OCI-LY1 (cell line): Measurements from ENCODE around the gene GALNT9.

Experiments
- EZH2 ChIP-seq: fragments of 200-600 bp; sonication (generic), shearing (Covaris generic); IDR thresholded peaks from 2 replicates; pipeline ENCODE4 v1.8.0; 2017; ENCODE audit warnings: borderline replicate concordance, mixed run types, mild to moderate bottlenecking, antibody characterized with exemption, low read length, moderate library complexity, mixed read lengths
- TF ChIP-seq, protein P1 (sequence below): fragments of 200-600 bp; sonication (generic), shearing (Covaris generic); IDR thresholded peaks from 2 replicates; pipeline ENCODE4 v1.5.1; 2017; ENCODE audit warnings: mild to moderate bottlenecking, antibody characterized with exemption, low read length, moderate library complexity, mixed read lengths

DNA sequence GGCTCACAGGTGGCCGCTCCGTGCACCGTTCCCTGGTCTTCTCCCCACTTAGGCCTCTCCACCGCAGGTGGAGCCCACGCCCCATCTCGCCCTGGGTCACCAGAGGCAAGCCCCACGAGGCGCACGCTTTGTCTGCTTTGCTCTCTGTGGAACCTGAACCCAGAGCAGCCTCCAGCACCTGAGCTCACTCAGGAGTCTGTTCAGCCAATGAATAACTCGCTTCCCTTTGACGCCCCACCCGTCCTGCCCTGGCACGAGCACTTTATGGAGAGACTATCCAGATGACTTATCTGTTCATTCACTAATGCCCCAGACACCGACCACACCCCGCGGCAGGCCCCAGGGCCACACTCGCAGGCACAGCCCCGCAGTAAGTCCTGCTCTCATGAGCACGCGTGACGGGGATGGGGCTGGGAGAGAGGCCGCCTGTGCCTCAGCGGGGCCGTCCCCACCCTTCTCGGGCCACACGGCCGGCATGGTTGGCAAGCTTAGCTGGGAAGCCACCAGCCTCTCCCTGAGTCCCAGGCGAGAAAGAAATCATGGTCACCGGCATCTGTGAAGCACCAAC is 100.1 kb downstream of the GALNT9 start:
- TF ChIP-seq, protein P1, sequence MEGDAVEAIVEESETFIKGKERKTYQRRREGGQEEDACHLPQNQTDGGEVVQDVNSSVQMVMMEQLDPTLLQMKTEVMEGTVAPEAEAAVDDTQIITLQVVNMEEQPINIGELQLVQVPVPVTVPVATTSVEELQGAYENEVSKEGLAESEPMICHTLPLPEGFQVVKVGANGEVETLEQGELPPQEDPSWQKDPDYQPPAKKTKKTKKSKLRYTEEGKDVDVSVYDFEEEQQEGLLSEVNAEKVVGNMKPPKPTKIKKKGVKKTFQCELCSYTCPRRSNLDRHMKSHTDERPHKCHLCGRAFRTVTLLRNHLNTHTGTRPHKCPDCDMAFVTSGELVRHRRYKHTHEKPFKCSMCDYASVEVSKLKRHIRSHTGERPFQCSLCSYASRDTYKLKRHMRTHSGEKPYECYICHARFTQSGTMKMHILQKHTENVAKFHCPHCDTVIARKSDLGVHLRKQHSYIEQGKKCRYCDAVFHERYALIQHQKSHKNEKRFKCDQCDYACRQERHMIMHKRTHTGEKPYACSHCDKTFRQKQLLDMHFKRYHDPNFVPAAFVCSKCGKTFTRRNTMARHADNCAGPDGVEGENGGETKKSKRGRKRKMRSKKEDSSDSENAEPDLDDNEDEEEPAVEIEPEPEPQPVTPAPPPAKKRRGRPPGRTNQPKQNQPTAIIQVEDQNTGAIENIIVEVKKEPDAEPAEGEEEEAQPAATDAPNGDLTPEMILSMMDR: no peak
- no peak for TF ChIP-seq EZH2
